ENCODE data around the gene ASAP2.

ASAP2 gene

DNA sequence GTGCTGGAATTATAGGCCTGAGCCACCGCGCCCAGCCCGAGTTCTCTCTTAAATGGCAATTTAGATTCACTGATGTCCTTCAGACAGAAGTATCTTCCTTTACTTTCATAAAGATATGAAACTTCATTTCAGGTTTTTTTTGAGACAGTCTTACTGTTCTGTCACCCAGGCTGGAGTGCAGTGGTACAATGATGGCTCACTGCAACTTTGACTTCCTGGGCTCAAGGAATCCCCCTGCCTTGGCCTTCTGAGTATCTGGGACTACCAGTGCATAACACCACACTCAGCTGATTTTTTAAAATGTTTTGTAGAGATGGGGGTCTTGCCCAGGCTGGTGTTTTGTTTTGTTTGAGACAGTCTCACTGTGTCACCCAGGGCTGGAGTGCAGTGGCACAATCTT is 203.5 kb downstream of the ASAP2 start:
- DNase-seq = no peak

DNA sequence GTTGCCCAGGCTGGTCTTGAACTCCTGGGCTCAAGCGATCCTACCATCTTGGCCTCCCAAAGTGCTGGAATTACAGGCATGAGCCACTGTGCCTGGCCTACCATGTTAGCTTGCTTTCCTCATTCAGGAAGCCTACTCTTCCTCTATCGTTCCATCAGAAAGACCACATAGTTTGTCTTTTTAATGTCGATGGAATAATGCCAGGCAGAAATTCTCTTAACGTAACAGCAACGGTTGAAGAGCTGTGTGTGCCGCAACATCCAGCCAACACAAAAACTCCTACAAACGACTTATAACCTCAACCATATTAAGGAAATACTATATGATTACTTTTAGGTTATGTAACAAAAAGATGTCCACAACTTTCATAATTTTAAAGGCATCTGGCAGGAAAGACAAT is 206.2 kb downstream of the ASAP2 start:
- DNase-seq = no peak

- no peak for DNase-seq
These were observed 209.0 kb downstream of the ASAP2 start for GRCh38 chr2:9415516-9416169.

- no peak for DNase-seq
These were observed 209.8 kb downstream of the ASAP2 start for GRCh38 chr2:9416267-9416961.

GRCh38 chr2:9416962-9417316 is 210.3 kb downstream of the ASAP2 start:
- DNase-seq = no peak

DNA sequence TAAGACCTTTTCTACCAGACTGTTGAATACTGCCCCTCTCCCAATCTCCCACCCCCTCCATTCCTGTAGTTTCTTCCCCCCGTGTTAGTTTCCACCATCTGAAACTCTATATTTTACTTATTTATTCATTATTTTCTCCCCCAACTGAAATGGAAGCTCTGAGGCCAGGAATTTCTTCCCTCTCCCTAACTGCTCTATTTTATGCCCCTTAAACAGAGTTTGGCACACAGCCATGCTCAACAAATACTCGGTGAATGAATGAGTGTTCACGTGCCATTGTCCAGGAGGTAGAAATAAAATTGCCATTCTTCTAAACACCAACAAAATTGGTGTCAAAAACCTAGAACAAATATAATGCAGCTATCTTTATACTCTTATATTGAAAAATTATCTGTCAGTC is 211.1 kb downstream of the ASAP2 start:
- DNase-seq = no peak

DNA sequence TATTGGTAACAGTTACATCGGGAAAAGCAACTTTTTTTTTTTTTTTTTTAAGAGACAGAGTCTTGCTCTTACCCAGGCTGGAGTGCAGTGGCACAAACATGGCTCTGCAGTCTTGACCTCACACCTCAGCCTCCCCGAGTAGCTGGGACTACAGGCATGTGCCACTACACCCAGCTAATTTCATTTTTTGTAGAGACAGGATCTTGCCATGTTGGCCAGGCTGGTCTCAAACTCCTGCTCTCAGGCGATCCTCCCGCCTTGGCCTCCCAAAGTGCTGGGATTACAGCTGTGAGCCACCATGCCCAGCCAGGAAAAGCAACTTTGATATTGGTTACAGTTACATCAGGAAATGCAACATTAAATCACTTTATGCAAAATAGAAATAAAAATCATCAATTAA is 212.1 kb downstream of the ASAP2 start:
- no peak for DNase-seq

- no peak for DNase-seq
These were observed 212.9 kb downstream of the ASAP2 start for GRCh38 chr2:9419541-9419940.

- DNase-seq = no peak
These were observed 213.9 kb downstream of the ASAP2 start for GRCh38 chr2:9420495-9420894.

- DNase-seq = peak; percentile 75
These were observed 215.9 kb downstream of the ASAP2 start for GRCh38 chr2:9422321-9423099.

DNA sequence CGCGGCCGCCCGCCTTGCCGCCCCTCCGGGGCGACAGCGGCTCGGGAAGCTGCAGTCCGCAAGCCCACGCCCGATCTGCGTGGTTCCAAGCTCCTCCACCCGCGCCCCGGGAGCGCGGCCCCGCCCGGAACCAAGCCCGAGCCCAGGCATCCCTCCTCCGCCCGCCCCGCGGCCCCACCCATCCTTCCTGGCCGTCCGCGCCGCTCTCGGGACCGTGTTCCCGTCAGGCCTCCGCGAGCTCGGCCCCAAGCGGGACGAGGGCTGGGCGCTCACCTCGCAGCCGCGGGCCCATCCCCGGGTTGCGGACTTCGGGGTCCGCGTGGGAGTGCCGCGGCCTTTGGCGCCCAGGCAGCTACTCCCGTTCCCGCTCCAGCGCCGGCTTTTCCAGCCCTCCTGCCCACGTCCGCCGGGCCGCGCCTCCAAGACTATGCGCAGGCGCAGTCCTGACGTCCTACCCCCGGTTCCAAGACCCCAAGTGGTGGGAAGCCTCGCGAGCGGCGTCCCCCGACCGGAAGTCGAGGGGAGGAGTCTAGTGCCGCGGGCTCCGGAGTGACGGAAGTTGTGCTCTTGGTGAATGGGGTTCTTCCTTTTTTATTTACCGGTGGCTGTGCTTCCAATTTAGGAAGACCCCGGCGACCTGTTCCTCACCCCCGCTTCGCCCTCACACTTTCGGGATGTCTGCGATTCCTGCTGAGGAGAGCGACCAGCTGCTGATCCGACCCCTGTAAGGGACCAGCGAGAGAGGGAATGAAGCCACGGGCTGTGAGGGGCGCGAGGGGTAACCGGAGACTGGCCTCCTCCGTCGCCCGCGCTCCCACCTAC is 216.7 kb downstream of the ASAP2 start, which contains the start of the genes CPSF3 and ITGB1BP1:
Gene CPSF3, plus strand, starts transcription at position 555 of the 822 bp plus-strand sequence. Its CDS starts 120 bp downstream, at position 675.
Gene ITGB1BP1, minus strand, starts transcription at position 429 of the 822 bp plus-strand sequence. CDS start 4,831 bp downstream, outside the sequence.
- peak; percentile 98 for DNase-seq

DNA sequence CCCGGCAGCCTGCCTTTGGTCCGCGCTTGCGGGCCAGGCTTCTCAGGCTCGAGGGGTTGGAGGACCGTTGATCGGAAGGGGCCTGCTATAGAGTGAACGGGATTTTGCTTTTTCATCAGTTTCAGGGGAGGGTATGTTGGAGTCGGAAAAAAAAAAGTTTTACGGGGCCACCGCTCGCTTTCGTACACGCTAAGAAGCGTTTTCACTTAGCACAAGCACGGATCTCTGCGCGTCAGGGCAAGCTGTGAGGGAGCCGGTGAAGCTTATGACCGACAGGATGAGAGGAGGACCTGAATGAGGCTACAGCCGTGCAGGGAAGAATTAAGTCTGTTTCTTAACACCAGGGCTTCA is 217.3 kb downstream of the ASAP2 start:
- peak; percentile 41 for DNase-seq

DNA sequence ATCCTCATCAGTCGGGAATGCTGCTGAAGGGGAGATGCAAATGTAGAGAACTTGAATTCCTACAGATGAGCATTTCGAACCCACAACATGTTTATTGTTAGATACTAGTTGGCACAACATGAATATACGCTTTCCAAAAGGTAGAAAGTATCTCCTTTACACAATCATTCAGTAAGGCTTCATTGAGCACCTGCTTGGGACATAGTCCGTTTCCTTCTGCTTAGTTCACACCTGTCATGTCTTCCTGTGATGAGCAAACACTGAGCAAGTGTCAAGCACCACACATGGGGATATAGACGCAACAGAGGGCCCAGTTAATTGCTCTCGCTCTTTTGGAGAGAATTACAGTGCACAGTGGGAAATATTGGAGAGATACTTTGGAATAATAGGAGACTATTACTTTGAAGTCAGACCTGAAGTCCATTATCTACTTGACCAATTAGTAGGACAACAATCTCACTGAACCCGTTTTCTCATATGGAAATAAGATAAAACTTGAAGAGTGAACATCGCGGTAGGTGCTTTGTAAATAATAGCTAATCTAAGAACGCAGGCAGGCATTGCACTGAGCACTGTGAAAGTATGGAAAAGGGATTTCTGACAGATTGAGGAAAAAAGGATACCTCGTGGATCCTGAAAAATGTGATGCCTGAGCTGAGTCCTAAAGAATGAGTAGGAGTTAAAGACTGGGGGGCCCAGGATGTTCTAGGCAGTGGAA is 218.0 kb downstream of the ASAP2 start:
- DNase-seq = no peak

DNA sequence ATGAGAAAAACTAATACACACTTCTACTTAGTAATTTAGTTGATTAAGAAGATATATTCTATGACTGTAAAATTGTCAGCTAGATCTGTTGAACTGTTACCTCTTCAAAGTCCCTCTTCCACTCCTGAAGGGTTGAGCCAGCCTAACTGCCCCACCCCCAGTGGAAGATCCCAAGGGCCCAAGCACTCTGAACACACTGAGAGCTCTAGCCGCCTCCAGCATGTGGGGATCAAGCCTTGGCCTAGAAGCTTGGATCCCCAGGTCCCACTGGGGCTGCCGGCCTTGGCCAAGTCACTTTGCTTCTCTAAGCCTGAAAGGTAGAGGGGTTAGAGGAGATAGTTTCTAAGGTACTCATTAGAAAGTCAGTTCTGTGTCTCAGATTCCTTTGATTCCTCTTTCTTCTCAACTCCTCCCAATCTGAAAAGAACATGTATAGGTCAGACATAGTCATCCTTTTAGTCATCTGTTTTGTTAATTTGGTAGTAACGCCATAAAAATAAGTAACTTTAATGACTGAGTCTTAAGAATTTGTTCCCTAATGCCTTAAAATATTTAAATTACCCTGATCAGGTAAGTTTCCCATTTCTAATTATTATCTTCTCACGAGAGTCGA is 222.5 kb downstream of the ASAP2 start:
- no peak for DNase-seq

DNA sequence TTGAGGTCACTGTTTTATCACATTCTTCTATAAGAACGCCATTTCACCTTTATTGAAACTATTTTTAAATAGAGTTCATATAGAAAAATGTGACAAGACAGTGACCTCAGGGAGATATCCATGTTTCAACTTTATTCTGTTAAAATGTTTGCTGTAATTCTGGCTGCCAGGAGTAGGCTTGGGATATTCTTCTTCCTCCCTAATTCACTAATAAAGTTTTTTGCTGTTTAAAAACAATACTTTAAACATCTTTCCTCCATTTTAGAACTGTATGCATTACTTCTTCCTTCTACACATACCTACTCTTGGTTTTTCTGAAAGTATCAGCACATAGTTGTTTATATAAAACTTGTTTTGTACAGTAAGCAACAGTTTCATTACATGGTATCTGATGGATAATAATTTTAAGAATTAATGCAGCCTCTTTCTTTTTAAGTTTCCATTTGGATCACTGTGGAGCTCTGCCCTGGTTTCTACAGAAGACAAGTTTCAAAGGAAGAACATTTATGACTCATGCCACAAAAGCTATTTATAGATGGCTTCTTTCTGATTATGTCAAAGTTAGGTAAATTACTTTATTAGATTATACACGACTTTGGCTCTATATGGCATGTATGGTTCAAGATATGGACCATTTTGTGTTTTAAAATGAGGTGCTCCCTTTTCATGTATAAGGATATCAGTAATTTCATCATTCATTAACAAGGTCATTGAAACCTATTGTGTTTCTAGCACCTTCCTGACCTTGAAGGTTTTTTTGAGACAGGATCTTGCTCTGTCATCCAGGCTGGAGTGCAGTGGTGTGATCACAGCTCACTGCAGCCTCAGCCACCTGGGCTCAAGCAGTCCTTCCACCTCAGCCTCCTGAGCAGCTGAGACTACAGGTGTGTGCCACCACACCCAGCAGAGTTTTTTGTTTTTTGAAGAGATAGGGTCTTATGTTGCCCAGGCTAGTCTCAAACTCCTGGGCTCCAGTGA is 224.0 kb downstream of the ASAP2 start:
- no peak for DNase-seq

- DNase-seq = no peak
These were observed 227.9 kb downstream of the ASAP2 start for GRCh38 chr2:9434489-9434888.

DNA sequence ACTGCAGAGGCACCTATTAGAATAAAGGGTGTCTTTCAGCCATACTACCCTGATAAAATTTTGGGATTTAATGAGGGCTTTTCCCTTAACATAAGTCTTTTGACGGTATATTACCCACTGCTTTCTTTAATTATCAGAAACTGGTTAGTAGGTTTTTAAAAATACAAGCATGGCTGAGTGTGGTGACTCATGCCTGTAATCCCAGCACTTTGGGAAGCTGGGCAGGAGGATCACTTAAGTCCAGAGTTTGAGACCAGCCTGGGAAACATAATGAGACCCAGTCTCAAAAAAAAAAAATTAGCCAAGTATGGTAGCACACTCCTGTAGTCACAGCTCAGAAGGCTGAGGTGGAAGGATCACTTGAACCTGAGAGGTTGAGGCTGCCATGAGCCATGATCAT is 232.9 kb downstream of the ASAP2 start:
- DNase-seq = no peak

DNA sequence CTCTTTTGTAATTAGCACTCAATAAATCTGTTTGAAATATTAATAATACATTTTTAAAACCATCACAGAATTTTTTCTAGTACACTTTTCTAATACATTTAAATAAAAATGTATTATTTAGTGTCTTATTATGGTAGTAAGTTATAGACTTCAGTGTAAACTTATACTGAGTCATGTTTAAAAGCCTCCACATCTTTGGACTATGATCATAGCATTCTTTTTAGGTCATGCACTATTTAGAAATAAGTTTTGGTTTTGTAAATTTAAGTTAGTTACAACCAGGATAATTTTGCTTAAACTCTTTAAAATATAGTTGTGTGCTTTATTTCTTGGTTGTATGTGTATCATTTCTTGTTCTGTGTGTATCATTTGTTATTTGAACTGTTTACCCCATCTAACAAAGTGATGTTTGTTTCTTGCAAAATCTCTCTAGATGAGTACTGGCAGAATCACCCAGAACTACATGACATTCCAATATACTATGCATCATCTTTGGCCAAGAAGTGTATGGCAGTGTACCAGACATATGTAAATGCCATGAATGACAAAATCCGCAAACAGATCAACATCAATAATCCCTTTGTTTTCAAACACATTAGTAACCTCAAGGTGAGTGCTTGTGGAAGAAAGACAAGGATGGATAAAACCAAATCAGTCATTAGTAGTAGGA is 233.6 kb downstream of the ASAP2 start:
- no peak for DNase-seq

GRCh38 chr2:9441556-9441955 is 234.9 kb downstream of the ASAP2 start:
- no peak for DNase-seq

DNA sequence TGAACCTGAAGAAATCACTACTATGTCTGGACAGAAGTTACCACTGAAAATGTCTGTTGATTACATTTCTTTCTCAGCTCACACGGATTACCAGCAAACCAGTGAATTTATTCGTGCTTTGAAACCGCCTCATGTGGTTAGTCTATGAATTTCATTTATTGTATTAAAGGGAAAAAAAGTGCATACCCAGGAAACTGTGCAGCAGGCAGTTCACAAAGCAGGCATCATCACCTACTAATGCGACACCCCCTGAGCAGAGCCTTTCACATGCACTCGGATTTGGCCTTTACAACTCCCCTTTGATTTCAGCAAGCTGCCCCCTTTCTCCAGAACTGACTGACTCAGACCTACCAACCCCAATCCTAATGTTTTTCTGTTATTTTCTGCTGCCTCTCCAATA is 236.9 kb downstream of the ASAP2 start:
- no peak for DNase-seq
